Measurements from ENCODE around the gene AIMP1.
"Not testable (repeated sequence)": the region's sequence is repeated elsewhere in the genome, so short reads cannot be mapped to it uniquely, and the experiment has no call there.

The AIMP1 gene

GRCh38 chr4:106353786-106354185, 37.4 kb downstream of the AIMP1 start:
- no peak for DNase-seq

- no peak for DNase-seq
These were observed 38.8 kb downstream of the AIMP1 start for GRCh38 chr4:106355193-106355592.

DNA sequence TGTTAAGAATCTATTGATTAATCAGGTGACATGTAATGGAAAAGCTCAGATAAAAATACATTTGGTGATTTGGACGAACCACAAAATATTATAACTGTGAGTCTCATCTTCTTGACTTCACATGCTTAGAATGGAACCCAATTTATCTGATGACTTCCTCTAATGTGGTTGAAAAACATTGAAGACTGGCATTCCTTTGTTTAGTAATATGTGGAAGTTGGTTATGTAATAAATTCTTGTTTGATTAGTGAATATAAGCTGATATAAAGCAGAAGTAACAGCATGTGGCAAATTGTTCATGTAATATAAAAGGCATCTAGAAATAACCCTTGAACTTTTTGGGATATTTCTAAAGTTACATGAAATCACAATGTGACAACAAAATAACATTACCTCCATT, 42.5 kb downstream of the AIMP1 start:
- peak in 2 of 4 experiments; percentile 68 to 74 for DNase-seq

DNA sequence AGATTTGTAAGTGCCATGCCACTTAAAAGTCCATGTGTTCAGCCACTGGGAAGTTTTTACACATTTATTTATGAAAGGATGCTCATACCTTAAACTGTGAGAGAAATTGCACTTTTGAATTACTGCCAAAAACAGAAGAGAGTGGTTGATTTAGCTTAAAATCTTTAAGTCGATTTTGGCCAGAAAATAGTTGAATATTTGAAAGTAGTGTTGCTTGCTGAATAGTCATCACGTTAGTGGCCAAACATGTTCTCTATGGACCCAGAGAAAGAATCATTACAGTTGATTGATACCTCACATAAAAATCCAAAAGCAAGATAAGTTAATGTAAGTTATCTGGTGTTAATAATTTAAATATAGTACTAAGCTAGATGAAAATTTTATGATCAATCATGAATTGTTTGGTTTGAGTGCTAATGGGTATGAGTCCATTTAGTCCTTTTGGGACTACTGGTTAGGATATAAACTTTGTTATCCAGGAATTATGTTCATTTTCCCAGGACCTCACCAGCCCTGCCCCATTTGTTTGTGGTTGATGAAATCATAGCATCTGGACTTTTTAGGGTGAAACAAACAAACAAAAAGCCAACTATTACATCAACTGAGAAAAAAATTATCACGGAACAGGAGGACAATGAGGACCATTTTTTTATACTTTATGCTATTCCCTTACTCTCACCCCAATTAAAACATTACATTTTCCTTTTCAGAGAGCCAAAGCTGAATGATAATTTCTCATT, 45.9 kb downstream of the AIMP1 start:
- DNase-seq, result no peak

- no peak for DNase-seq
These were observed 47.9 kb downstream of the AIMP1 start for GRCh38 chr4:106364282-106364681.

- peak; percentile 32 to 78 (median 62) for DNase-seq
These were observed 49.3 kb downstream of the AIMP1 start for GRCh38 chr4:106365613-106366012.

DNA sequence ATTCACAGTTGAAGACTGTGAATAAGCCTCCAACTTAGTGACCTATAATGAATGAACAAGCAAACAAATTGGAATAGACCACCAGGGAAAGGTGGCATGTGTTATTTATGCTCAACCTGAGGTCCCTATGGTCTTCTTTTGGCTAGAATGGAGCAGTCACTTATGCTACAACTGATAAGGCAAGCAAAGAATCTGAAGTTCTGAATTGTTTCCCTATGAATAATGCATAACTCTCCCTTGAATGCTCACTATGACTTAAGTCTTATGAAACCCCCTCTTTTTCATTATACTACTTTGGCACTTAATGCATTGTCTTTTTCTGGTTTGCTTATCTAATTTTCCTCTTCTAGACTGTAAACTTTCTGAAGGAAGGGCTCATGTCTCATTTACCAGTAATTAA, 49.7 kb downstream of the AIMP1 start:
- DNase-seq, result no peak

GRCh38 chr4:106367072-106367471, 50.7 kb downstream of the AIMP1 start:
- no peak for DNase-seq

GRCh38 chr4:106368678-106369077, 52.3 kb downstream of the AIMP1 start, which contains the start of gene GIMD1:
TSS of gene GIMD1 (minus strand) at chr4:106368778. CDS start at chr4:106367435, 1,343 bp downstream.
- DNase-seq, result no peak

DNA sequence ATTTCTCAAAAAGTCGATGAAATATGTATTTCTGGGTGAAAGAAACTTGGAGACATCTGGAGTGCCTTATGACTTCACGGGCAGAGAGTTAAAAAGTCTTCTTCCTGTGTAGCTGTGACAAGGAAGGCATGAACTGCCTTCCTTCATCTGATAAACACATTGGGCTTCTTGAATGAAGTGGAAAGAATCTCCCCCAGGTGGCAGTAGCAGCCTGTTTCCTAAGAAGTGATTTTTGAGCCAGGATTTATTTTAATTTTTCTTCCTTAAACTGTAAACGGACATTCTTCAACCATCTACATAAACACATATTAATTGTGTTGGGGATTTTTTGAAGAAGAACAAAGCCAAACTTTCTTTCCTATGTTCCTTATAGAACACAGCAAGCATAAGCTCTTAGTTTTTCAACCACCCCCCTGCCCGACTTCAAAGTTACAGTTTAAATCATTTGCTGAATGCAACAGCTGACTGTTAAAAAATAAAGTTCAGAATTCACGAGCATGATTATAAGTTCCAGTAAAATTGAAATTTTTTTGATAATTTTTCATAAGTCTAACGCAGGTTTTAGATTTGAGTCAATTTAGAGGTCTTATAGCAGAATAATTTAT, 53.2 kb downstream of the AIMP1 start:
- peak; percentile 52 to 73 (median 68) for DNase-seq

DNA sequence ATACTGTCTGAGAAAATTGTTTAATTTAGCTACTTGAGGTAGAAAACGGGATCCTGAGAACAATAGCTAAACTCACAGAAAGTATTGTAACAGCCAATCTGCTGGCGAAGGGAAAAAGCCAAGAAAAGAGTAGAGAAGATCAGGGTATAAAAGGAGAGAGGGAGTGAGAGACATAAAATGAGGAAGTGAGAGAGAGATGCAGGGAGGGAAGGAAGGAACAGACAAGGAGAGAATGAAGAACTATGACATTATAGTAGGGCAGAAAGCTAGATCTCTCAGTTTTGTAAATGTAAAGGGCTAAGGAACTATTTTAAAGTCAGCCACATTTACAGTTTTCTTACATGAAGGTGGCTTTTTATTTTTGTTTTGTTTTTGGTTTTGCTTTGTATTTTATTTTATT, 53.9 kb downstream of the AIMP1 start:
- no peak for DNase-seq

GRCh38 chr4:106371161-106371560, 54.8 kb downstream of the AIMP1 start:
- DNase-seq, result no peak

DNA sequence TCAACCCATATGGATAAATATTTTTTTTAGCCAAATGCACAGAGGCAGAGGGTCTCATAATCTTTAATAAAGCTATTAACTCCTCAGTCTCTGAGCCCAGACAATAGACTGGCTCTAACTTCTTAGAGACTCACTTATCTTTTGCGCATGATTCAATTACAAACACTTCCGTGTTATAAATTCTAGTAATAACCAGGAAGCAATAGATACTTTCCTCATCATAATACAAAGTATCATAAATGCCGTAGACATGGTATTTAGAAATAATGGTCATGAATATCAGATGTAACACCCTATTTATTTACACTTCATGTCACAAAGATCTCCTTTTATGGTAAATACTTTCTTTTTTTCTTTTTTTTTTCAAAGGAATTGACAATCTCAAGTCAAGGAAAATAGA, 56.7 kb downstream of the AIMP1 start:
- DNase-seq, result no peak

DNA sequence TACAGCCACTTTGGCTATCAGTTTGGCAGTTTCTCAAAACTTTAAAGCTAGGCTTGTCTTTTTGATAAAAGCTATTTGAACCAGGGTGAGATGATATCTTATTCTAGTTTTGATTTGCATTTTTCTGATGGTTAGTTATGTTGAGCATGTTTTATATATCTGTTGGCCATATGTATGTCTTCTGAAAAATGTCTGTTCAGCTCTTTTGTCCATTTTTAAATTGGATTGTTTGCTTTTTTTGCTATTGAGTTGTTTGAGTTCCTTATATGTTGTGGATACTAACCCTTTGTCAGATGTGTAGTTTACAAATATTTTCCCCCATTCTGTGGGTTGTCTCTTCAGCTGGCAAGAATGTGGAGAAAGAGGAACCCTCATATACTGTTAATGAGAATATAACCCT, 63.8 kb downstream of the AIMP1 start:
- no peak for DNase-seq

DNA sequence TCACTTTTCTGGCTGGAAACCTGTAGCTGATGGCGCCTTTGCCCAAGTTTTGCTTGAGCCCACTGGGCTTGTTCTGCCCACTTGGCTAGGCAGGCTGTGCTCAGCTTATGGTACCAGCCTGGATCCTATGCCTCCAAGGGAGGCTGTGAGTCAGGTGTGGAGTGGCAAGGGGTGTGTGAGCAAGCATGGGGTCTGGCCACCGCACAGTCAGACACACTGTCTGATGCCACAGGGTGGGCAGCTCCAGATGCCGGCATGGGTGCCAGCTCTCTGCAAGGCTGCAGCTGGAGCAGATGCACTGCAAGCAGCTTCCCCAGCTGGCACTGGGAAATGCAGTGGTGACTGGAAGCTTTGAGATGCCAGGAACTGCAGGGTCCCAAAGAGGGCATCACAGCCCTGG, 68.5 kb downstream of the AIMP1 start:
- no peak for DNase-seq

DNA sequence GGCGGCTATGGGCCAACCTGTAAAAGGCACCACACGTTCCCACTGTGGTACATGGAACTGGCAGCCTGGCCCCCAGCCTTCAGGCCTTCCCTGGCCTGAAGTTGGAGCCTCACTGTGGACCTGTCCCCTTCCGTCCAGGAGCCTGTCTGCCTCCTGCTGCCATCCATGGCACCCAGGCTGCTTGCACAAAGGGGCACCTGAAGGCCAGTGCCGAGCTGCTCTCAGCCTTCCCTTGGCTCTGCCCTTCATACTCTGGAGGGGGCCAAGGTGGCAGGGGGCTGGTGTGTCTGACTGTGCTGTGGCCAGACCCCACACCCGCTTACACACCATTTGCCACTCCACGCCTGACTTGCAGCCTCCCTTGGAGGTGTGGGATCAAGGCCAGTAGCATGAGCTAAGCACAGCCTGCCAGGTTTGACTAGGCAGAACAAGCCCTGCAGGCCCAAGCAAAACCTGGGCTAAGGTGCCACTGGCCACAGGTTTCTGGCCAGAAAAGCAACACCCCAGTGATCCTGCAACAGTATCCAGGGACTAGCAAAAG, 69.6 kb downstream of the AIMP1 start:
- DNase-seq, result no peak

- DNase-seq, result no peak
These were observed 79.2 kb downstream of the AIMP1 start for GRCh38 chr4:106395582-106395981.

DNA sequence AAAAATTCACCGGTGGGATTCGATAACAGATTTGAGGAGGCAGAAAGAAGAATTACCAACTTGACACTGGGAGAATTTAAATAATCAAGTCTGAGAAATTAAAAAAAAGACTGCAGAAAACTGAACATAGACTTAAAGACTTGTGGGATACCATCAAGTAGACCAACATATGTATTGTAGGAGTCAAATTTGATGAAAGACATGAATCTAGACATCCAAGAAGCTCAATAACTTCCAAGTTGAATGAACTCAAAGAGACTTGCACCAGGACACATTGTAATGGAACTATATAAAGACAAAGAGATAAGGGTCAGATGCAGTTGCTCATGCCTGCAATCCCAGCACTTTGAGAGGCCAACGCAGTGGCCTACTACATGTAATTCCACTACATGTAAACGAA, 82.5 kb downstream of the AIMP1 start:
- DNase-seq, result not testable (repeated sequence)
